ENCODE data around the gene MAMDC4. TPM values are rescaled to one million over a fixed set of nuclear protein-coding genes. Genes with fewer than 3 reads are reported as not detected.
"Not testable (repeated sequence)": the region's sequence is repeated elsewhere in the genome, so short reads cannot be mapped to it uniquely, and the experiment has no call there.

MAMDC4 gene
- polyA plus RNA-seq, 1 experiment = 0.63 TPM

GRCh38 chr9:136867917-136868316, 15.8 kb downstream of the MAMDC4 start:
- DNase-seq (ENCODE audit: low read depth, low spot score) = no peak
- POLR2A ChIA-PET = no interaction called here
- TF ChIP-seq CTCF (IDR thresholded peaks at IDR 0.05; ENCODE audit: low read depth, low read length) = no peak
- Histone ChIP-seq H3K27ac (ENCODE audit: low read depth, low read length) (no peak overlapping the region), H3K27me3 (ENCODE audit: control insufficient read depth, insufficient read depth, low read length) (no peaks in the 10 kb centered on the region), H3K9me3 (ENCODE audit: control insufficient read depth, insufficient read depth, low read length) (peaks cover 41% of the 10 kb centered on the region), H3K4me3 (ENCODE audit: low read depth, low read length) (no peak overlapping the region)
- CTCF ChIA-PET = interaction anchor here (0.6 kb wide), 1 partner anchor 27 kb away, joined by 4 read pairs; no protein-coding TSS in a partner anchor

- ChIA-PET CTCF (interaction anchor here (0.6 kb wide), 1 partner anchor 28 kb away, joined by 4 read pairs; no protein-coding TSS in a partner anchor), POLR2A (no interaction called here)
- Histone ChIP-seq H3K27ac (ENCODE audit: low read depth, low read length) (no peak overlapping the region), H3K4me3 (ENCODE audit: low read depth, low read length) (no peak overlapping the region), H3K9me3 (ENCODE audit: control insufficient read depth, insufficient read depth, low read length) (peaks cover 45% of the 10 kb centered on the region), H3K27me3 (ENCODE audit: control insufficient read depth, insufficient read depth, low read length) (no peaks in the 10 kb centered on the region)
- no peak for TF ChIP-seq CTCF (IDR thresholded peaks at IDR 0.05; ENCODE audit: low read depth, low read length)
- no peak for DNase-seq (ENCODE audit: low read depth, low spot score)
Measured at GRCh38 chr9:136868644-136869043, 16.5 kb downstream of the MAMDC4 start.

GRCh38 chr9:136869611-136870010, 17.5 kb downstream of the MAMDC4 start:
- DNase-seq (ENCODE audit: low read depth, low spot score); H3K4me3 ChIP-seq (ENCODE audit: low read depth, low read length); H3K27me3 ChIP-seq (ENCODE audit: control insufficient read depth, insufficient read depth, low read length); H3K27ac ChIP-seq (ENCODE audit: low read depth, low read length); POLR2A ChIA-PET: not testable (repeated sequence)
- peaks cover 47% of the 10 kb centered on the region for H3K9me3 ChIP-seq (ENCODE audit: control insufficient read depth, insufficient read depth, low read length)
- CTCF ChIA-PET = interaction anchor here (0.7 kb wide), 1 partner anchor 27 kb away, joined by 3 read pairs; no protein-coding TSS in a partner anchor

- Histone ChIP-seq H3K4me3 (ENCODE audit: low read depth, low read length) (no peak overlapping the region), H3K9me3 (ENCODE audit: control insufficient read depth, insufficient read depth, low read length) (peaks cover 24% of the 10 kb centered on the region), H3K27me3 (ENCODE audit: control insufficient read depth, insufficient read depth, low read length) (peaks cover 7% of the 10 kb centered on the region), H3K27ac (ENCODE audit: low read depth, low read length) (no peak overlapping the region)
- POLR2A ChIA-PET = interaction anchor here (0.7 kb wide), 1 partner anchor 326 kb away, joined by 3 read pairs; no protein-coding TSS in a partner anchor
- no peak for TF ChIP-seq CTCF (IDR thresholded peaks at IDR 0.05; ENCODE audit: low read depth, low read length)
- DNase-seq (ENCODE audit: low read depth, low spot score) = no peak
- CTCF ChIA-PET = no interaction called here
Measured at GRCh38 chr9:136875155-136875554, 23.0 kb downstream of the MAMDC4 start.

GRCh38 chr9:136876476-136876875, 24.3 kb downstream of the MAMDC4 start:
- ChIA-PET POLR2A (no interaction called here), CTCF (no interaction called here)
- Histone ChIP-seq H3K27ac (ENCODE audit: low read depth, low read length) (no peak overlapping the region), H3K4me3 (ENCODE audit: low read depth, low read length) (no peak overlapping the region), H3K9me3 (ENCODE audit: control insufficient read depth, insufficient read depth, low read length) (peaks cover 15% of the 10 kb centered on the region), H3K27me3 (ENCODE audit: control insufficient read depth, insufficient read depth, low read length) (peaks cover 7% of the 10 kb centered on the region)
- TF ChIP-seq CTCF (IDR thresholded peaks at IDR 0.05; ENCODE audit: low read depth, low read length) = no peak
- DNase-seq (ENCODE audit: low read depth, low spot score) = no peak

- DNase-seq (ENCODE audit: low read depth, low spot score) = no peak
- H3K4me3 ChIP-seq (ENCODE audit: low read depth, low read length) = no peak overlapping the region
- ChIA-PET POLR2A (no interaction called here), CTCF (no interaction called here)
- no peaks in the 10 kb centered on the region; the same call in 1 of the 2 replicates for H3K9me3 ChIP-seq (ENCODE audit: control insufficient read depth, insufficient read depth, low read length)
- H3K27me3 ChIP-seq (ENCODE audit: control insufficient read depth, insufficient read depth, low read length) = peaks cover 7% of the 10 kb centered on the region
- H3K27ac ChIP-seq (ENCODE audit: low read depth, low read length) = no peak overlapping the region
- TF ChIP-seq CTCF (IDR thresholded peaks at IDR 0.05; ENCODE audit: low read depth, low read length) = no peak
Measured at GRCh38 chr9:136880651-136881050, 28.5 kb downstream of the MAMDC4 start.
